ENCODE data around the gene TMEM259. TPM values are rescaled to one million over a fixed set of nuclear protein-coding genes. Genes with fewer than 3 reads are reported as not detected.

Gene TMEM259
- total and polyA plus RNA-seq, 9 of the 15 experiments (the other 6 are each of a cell fraction or from before 2014, with no cell fraction given): 0.52 to 231 (median 63.6) TPM

- TF ChIP-seq, protein P1, sequence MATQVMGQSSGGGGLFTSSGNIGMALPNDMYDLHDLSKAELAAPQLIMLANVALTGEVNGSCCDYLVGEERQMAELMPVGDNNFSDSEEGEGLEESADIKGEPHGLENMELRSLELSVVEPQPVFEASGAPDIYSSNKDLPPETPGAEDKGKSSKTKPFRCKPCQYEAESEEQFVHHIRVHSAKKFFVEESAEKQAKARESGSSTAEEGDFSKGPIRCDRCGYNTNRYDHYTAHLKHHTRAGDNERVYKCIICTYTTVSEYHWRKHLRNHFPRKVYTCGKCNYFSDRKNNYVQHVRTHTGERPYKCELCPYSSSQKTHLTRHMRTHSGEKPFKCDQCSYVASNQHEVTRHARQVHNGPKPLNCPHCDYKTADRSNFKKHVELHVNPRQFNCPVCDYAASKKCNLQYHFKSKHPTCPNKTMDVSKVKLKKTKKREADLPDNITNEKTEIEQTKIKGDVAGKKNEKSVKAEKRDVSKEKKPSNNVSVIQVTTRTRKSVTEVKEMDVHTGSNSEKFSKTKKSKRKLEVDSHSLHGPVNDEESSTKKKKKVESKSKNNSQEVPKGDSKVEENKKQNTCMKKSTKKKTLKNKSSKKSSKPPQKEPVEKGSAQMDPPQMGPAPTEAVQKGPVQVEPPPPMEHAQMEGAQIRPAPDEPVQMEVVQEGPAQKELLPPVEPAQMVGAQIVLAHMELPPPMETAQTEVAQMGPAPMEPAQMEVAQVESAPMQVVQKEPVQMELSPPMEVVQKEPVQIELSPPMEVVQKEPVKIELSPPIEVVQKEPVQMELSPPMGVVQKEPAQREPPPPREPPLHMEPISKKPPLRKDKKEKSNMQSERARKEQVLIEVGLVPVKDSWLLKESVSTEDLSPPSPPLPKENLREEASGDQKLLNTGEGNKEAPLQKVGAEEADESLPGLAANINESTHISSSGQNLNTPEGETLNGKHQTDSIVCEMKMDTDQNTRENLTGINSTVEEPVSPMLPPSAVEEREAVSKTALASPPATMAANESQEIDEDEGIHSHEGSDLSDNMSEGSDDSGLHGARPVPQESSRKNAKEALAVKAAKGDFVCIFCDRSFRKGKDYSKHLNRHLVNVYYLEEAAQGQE (IDR thresholded peaks at IDR 0.05; ENCODE audit: borderline replicate concordance): peak; percentile 54
- TF ChIP-seq, protein P1 (CRISPR knock-in tag; IDR thresholded peaks at IDR 0.05; ENCODE audit: low read depth): no peak
- no peak for TF ChIP-seq RBBP5 (IDR thresholded peaks at IDR 0.05; ENCODE audit: borderline replicate concordance, insufficient read depth, low read length, poor library complexity, severe bottlenecking)
Measured at GRCh38 chr19:979318-979741, 41.6 kb downstream of the TMEM259 start (continued).
